Superior temporal gyrus (tissue), 1 donor: ENCODE data around the gene RXRA.

Experiments used
- DNase-seq: peaks from one replicate; pipeline ENCODE4 v3.0.0-alpha.2; 2016; ENCODE audit errors: extremely low spot score

Gene RXRA

DNA sequence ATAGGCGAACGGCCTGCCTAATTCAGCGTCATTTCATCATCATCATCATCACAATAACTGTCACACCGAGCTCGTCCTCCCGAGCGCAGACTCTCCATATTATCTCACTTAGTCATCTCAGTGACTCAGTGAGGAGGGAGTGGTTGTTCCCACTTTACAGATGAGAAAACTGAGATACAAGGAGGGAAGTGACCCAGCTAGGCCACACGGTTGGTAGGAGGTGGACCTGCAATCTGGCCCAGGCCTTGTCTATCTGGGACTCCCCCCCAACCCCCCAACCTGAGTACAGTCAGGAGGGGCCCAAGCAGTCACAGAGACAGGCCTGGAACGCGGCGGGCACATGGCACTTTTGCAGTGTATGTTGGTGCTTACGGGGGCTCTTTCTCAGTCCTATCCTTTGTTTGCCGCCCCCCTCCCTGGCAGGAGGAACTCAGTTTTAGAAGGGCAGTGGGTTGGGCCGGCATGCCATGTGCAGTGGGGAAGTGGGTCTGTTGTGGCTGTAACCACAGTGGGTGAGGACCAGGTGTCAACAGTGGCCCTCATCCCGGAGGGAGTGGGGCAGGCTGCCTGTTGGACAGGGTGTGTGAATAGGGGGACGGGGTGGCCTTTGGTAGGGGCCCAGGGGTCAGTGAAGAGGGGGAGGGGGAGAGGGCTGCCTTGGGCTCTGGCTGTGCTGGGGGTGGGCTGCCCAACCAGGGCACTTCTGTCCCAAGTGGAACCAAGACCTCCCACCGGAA lies 1.7 kb upstream of the RXRA start:
- no peak for DNase-seq

DNA sequence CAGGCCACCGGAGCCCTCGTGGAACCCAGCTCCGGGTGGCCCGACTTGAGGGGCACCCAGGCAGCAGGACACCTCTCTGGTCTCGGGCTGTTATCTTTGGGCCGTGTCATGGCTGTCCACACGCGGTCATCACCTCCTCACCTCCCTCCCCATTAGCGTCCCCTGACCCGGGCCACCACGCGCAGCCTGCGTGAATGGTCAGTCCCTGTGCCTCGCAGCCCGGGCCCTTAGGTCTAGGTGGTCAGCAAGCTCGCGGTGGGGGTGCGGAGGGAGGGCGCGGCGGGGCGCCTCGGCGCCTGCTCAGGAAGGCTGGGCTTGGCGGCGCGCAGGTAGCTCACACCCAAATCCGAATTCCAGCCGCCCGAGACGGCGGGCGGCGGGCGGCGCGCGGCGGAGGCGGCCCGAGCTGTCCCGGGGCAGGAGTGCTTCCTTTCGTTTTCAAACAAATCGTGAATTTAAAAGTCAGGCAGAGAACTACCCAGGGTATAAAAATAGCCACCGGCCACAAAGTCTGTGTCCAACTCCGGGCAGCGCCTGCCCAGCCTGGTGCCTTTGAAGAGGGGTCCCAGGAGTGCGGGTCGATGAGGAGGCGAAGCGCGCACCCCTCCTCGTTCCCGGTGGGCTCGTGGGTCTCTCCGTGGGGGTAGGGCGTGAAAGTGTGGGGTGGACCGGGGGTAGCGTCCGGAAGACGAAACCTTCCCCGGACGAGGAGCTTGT lies 1.0 kb upstream of the RXRA start:
- no peak for DNase-seq

DNA sequence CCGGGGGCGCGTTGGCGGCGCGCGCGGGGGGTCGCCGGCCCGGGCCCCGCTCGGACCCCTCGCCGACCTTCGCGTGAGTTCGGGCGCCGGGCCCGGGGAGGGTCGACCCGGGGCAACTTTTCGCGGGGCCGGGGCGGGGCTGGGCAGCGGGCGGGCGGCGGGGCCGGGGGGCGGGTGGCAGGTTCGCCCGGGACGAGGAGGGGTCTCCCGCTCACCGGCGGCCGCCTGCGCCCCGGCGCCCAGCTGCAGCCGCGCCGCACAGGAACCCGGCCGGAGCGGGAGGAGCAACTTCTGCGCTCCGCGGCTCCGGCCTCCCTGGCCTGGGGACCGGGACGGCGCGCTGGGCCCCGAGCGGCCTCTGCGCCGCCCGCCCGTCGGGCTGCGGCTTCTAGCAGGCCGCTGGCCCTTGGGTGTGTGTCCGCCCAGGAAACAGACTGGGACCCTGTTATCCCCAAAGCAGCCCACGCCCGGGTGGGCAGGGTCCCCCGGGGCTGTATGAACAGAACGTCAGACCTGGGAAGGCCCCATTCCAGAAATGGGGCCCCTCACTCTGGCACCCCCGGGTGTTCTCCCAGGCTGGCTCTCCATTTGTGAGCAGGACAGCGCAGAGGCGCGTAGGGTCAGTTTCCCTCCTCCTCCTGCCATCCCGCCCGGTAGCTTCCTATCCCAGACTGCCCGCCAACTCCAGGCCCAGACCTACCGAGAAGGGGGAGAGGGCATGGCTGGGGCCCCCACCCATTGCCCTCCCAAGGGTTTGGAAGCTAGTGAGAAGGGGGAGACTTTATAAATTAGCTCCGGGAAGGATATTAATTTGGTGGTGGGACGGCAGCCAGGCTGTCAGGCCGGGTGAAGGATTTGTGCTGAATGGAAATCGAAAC lies 708 bp downstream of the RXRA start:
- DNase-seq, result no peak

DNA sequence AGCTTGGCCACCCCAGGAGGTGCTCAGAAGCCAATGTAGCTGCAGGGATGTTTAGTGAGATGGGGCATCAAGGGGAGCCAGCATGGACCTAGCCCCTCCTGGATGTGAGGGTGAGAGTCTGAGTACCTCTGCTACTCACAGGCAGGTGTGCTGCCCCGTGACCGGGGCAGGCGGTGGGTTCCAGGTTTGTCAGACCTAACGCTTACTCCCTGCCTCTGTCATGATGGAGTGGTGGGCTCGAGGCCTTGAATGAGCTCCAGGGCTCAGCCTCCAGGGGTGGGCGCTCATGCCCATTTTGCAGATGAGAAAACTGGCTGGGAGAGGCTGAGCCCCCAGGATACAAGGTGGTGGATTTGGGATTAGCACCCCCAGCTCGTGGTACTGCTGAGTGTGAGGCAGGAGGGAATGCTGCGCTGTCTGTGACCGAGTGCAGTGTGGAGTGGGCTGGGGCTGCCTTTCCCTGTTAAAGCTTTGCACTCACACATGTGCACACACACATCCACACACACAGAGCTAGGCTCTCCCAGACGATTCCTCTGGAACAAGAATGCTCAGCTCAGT lies 1.5 kb downstream of the RXRA start:
- DNase-seq, result no peak

DNA sequence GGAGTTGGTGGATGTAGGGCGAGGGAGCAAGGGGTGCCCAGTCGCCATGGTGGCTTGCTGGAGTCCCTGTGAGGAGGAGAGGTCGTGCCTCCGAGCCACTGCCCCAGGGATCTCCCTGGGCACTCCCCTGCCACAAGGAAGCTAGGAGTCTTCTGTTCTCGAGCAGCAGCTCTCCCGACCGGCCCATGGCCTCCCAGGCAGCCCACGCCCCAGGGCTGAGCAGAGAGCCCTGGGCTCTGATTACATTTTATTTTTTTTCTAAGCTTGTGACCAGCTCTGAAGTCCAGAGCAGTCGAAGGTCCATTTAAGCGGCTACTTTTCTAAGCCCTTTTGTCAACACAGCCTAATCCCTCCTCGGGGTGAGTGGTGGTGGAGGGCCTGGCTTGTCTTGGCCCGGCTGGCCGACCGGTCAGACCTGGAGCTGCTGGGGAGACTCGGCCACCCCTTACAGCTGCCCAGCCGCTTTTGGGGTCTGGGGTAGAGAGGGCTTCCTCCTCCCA lies 2.1 kb downstream of the RXRA start:
- no peak for DNase-seq

DNA sequence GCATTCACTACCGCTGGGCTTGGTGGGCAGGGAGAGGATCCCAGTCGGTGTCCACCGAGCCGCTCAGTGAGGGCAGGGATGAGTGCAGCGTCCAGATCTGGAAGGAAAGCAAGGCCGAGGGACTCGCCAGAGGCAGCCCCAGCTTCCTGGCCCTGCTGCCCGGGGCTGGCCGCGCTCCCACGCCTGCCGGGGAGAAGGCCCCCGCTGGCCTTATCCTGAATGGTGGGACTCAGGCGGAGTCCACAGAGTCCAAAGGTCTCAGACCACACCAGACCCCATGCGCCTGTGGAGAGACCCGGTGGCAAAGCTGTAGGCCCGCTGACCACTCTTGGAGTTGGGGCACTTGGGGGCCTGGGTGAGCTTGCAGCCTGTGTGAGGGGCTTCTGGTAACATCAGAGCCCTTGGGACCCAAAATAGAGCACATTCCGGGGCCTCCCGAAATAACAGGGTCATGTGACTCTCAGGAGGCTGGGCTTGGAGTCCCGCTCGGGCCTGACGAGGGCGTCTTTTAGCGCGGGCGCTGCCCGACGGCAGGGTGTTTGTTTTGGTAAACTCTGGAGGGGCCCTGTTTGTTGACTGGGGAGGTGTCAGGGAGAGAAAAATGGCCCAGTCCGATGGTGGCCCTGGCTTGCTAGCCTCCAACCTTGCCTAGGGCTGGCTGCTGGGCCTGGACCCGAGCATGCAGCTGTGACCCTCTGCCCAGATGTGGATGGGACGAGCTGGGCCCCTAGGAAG lies 2.8 kb downstream of the RXRA start:
- no peak for DNase-seq

DNA sequence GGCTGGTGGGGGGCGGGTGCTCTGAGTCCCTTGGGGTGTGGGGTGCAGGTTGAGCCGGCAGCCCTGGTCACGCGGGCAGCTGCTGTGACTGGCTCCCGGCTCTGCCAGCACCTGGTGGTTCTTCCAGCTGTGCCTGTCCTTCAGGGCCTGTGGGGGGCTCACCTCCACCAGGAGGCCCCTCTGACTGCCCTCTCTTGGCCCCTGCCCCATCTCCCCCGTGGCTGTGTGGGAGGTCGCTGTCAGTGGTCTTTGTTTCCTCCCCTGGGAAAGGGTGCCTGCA lies 3.3 kb downstream of the RXRA start:
- no peak for DNase-seq

DNA sequence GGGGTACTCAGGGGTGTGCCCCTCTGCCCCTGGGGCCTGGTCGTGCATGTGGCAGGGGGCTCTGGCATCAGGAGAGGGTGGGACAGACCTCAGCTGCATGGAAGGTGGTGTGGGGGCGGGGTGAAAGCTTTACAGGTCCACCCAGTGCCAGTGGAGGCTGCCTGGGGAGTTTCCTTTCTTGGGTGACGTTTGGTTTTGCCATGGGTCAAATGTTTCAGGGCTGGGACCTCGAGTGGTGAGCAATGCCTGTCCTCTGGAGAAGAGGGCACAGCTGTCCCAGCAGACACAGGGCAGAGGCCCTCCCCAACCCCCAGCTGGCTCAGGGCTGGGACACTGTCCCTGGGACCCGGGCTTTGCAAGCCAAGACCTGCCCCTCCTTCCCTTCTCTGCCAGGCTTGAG lies 3.6 kb downstream of the RXRA start:
- DNase-seq, result no peak

DNA sequence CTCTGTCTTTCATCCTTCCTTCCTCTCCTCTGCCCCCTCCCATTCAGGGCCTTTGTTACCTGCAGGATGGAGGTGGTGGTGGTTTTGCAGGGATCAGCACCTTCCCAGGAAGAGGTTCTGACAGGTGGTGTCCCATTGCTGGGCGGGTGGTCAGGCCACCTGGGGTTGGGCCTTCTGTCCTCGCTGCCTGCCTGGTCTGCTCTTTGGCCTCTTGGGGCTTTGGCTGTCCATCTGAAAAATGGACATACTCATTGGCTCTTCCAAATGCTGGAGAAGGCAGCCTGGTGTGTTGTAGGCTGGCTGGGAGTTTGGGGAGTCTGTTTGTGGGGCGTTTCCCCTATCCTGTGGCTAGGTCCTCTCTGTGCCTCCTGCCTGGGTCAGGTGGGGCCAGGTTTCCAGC lies 4.3 kb downstream of the RXRA start:
- no peak for DNase-seq

DNA sequence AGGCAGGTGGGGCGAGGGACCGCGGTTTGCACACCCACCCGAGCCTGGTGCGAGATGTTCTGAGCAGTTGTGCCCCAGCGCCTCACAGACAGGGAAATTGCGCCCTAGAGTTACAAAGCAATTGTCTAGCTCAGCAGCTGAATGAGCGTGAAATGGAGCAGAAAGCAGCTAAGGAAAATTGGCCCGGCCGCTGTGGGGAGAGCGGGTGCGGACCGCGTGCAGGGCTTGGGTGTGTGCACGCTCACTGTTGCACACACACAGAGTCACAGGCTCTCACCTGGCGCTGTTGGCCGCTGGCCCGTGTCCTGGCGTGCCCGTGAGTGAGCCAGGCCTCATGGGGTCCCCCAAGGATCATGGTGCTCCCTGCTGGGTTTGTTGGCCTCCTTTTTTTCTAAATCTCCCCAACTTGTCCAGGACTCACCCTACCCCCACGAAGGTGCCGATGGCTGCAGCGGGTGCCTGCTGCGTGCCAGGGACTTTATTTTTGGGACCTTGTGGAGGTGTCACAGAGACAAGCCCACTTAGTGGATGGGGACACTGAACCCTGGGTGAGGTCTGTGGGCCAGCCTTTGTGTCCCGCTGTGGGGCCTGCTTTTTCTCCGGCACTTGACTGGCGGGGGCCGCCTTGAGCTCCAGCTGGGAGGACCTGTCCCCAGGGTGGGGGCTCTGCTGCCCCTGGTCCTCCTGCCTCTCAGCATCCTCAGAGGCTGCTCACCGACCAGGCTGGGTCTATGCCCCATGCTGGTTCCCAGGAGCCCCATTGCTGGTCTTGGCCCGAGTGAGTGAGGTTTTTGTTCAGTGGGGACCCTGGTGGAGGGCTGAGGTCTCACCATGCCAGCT lies 5.2 kb downstream of the RXRA start:
- DNase-seq, result no peak

DNA sequence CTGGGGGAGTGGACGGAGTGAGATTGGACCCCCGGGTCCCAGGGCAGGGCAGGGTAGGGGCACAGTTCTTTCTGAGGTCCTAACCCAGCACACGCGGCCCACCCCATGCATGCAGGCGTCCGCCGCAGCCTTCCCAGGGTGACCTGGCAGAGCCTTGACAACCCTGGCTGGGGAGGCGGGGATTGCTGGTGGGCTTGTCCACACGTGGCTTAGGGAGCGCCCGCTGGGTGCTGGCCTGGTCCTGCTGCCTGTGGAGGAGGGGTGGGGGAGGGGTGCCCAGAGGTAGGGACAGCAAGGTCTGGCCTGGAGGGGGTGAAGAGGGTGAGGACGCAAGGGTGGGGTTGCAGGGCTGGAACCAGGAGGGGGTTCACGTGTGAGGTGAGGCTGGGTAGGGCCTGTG lies 6.0 kb downstream of the RXRA start:
- DNase-seq, result no peak

DNA sequence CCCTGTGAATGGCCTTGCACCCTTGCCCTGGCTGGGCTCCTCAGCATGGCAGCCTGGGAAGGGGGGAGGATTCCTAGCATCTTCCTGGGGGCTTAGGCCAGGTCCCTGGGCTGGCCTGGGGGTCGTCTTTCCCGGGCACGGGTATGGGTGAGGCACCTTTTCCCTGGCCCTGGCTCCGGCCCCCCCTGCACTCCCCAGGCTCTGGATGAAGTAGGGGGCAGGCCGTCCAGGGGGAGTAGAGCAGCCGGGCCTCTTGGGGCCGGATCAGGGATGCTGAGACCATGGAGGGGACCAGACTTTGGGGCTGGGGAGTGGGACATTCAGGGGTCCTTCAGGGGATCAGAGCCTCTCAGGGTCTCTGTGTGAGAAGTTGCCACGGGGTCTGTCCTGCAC lies 6.6 kb downstream of the RXRA start:
- DNase-seq, result no peak

DNA sequence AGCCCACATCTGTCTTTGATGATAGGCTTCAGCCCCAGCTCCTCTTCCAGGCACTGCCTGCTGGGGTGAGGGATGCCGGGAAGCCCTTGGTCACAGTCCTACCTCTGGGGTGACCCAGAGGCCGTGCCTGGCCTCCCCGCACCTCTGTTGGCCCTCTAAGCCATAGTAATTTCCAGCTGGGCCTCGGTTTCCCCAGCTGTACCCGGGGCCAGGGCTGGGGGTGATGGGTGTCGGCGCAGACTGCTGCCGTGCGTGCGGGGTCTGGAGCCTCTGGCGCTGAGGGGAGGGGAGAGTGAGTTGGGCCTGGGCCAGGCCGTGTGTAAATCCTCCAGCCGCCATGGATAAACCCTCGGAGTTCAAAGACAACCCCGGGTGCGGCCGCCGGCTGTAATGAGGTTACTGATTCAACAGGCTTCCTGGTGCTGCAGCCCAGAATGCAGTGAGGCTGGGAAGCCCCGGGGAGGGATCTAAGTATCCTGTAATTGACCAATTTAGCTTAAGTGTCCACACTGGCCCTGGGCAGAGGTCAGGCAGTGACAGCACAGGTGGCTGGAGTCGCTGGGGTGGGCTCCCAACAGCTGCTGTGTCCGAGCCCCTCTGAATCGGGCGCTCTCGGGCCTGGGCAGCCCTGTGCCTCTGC lies 7.1 kb downstream of the RXRA start:
- DNase-seq, result no peak

DNA sequence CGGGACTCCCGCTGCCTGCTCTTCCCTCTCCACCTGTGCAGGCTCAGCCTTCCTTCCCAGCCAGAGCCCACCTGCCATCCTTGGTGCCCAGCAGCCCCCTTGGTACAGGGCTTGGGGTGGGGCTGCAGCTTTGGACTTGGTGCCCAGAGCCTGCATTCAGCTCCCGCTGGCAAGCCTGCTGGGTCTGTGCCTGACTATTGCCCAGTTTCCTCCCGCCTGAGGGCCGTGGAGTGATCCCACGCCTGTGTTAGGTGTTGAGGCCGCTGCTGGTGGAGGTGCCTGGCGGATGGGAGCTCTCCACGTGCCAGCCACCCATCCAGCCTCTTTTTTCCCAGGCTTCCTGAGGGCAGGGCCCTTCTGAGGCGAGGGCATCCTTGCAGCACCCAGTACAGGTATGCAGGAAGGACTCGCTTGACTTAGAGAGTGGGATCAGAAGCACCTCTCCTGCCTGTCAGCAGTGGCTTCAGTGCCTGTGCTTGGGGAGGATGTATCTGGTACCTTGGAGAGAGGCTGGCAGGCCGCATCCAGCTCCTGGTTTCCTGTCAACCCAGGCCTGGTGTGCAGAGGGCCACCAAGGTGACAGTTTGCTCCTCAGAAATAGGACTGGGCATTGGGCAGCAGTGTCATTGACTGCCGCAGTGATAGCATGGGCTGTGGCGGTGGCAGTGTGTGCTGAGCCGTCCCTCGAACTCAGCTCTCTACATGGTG lies 7.8 kb downstream of the RXRA start:
- DNase-seq, result no peak

DNA sequence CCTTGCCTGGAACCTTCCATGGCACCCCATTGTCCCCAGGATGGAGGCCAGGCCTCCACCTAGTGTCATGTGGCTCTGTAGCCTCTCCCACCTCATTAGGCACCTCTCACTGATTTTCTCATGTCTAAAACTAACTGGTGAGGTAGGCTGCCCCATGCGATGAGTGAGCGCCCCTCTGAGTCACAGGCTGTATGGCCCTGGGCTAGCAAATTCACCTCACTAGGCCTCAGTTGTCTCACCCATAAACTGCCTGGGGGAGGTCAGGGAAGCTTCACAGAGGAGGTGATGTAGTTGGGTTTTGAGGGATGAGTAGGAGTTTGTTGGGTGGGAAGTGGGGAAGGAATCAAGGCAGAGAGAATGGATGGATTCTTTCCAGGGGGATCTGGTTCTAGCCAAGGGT lies 8.8 kb downstream of the RXRA start:
- no peak for DNase-seq

DNA sequence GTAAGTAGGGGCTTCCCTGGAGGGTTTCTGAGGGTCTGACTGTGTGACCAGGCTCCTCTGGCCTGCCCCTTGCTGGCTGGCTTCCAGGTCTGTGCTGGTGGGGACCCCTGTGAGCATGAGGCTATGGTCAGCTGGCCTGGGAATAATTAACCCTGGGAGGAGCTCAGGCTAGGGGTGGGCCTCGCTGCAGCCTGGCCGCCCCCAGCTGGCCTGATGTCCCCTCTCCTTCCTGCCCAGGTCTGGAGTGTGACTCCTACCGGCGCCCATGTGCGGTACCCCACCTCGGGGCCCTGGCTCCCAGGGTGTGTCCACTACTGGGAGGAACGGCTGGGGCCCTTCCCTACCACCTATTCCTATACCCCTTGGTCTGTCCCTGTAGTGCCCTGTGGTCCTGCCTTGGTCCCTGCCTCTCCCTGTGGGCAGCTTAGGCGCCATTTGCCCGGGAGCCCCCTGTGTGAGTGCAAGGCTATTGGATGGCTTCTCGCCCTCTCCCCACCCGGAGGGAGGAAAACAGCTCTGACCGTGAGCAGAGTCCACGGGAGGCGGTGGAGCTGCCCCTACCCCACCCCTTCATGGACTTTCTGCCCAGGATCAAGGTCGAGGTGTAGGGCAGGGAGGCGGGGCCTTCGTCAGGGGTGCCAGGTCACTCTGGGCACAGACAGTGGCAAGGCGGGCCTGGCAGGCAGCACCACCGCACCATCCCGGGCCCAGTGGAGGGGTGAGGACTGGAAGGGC lies 9.4 kb downstream of the RXRA start:
- no peak for DNase-seq

DNA sequence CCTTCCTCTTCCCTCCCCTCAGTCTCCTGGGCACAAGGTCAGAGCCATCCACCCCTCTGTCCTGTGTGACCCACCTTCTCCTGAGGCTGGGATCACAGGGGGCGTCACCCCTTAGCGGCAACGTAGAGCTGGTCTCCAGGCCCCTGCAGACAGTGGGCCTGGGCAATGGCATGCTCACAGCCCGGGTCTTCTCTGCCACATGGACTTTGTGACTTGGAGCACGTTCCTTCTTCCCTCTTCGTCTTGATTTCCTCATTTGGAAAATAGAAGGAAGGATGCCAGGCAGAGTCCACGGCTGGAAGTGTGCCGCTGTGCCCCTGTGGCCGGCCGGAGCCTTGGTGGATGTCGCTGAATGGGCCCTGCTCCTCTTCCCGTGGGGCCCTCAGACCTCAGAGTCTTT lies 10.0 kb downstream of the RXRA start:
- DNase-seq, result no peak

DNA sequence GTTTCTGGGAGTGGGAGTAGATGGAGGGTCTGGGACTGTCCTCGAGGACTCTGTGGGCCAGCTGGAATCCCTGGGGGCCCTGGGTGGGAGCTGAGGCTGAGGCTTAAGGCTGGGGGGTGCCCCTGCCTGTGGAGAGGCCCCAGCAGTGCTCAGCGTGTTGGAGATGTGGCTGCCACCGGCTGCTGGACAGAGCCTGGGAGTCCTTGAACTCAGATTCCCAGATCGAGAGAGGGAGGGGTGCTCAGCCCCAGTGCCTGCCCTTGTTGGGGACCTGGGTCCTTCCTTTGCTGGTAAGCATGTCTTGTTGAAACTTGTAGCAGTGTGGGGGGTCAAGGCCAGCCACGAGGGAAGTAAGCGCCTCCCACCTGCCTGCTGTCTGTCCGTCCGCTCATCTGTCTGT lies 10.7 kb downstream of the RXRA start:
- DNase-seq, result no peak

DNA sequence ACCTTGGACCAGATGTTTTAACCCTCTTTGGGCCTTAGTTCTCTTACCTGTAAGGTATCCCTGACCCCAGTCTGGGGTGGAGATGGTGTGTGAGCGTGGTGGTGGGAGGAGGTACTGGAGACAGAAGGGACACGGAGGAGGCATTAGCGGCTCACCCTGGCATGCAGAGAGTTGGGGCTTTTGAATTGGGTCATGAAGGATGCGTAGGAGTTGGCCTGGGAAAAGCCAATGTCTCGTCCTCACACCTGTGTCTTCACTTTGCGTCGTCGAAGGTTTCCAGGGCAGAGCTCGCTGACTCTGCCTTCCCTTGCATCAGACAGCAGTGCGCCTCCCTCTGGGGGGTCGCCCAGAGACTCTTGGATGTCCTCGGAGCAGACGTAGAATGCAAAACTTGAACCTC lies 11.2 kb downstream of the RXRA start:
- DNase-seq, result no peak
